GM06990 (cell line): ENCODE data around the gene PLOD2.

Source experiments
- DNase-seq: peaks from one replicate; pipeline ENCODE4 v3.0.0-alpha.2; 2011; ENCODE audit not compliant: insufficient read length; ENCODE audit errors: extremely low read depth
- H3K27me3 ChIP-seq: replicated peaks from 2 replicates; pipeline ENCODE4 v1.6.0; 2011; ENCODE audit warnings: low read length; ENCODE audit not compliant: control insufficient read depth, insufficient read depth
- H3K36me3 ChIP-seq: 2 replicates; pipeline ENCODE4 v1.5.1; 2011; ENCODE audit warnings: low read length; ENCODE audit not compliant: control insufficient read depth, insufficient read depth
- H3K4me3 ChIP-seq: replicated peaks from 2 replicates; pipeline ENCODE4 v1.5.1; 2011; ENCODE audit warnings: low read depth, mild to moderate bottlenecking, control low read depth, low read length
- TF ChIP-seq, protein P1 (sequence below): IDR thresholded peaks from 2 replicates; pipeline ENCODE4 v1.5.1; 2011; ENCODE audit warnings: low read length, control low read depth, mild to moderate bottlenecking, inconsistent platforms; ENCODE audit not compliant: insufficient read depth, poor library complexity, severe bottlenecking

PLOD2 gene

DNA sequence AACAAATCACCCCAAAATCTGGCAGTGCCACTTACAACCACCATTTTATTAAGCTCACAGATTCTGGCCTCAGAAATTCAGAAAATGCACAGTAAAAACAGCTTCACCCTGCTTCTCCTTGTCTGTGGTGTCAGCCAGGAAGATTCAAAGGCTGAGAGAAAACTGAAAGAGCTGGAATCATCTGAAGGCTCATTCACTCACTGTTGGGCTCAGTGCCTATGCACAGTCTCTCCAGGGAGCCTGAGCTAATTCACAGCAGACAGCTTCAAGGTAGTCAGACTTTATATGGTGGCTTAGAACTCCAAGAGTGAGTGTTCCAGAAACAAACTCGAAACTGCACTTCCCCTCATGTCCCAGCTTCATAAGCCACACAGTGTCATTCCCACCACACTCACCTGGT is 16.5 kb upstream of the PLOD2 start:
- H3K36me3 ChIP-seq, result no peaks in the 10 kb centered on the region
- TF ChIP-seq, protein P1, sequence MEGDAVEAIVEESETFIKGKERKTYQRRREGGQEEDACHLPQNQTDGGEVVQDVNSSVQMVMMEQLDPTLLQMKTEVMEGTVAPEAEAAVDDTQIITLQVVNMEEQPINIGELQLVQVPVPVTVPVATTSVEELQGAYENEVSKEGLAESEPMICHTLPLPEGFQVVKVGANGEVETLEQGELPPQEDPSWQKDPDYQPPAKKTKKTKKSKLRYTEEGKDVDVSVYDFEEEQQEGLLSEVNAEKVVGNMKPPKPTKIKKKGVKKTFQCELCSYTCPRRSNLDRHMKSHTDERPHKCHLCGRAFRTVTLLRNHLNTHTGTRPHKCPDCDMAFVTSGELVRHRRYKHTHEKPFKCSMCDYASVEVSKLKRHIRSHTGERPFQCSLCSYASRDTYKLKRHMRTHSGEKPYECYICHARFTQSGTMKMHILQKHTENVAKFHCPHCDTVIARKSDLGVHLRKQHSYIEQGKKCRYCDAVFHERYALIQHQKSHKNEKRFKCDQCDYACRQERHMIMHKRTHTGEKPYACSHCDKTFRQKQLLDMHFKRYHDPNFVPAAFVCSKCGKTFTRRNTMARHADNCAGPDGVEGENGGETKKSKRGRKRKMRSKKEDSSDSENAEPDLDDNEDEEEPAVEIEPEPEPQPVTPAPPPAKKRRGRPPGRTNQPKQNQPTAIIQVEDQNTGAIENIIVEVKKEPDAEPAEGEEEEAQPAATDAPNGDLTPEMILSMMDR, result no peak
- no peak for DNase-seq
- no peak overlapping the region for H3K4me3 ChIP-seq
- no peaks in the 10 kb centered on the region for H3K27me3 ChIP-seq

DNA sequence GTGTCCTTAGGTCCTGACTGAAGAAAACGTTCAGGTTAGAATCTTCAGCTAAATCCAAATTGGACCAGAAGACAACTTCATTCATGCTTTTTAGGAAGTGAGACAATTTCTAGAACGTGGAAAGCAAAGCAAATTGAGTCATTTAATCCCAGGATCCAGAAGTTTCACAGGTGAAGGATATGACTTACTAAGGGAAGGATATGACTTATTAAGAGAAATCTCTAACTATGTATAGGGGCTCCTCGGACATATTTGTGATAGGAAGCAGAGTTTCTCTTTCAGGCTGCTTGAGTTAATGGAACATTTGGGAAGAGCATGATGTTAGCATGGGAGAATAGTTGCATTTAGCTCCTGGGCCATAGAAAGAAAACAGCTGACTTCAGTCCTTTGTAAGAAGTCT is 16.1 kb upstream of the PLOD2 start:
- no peak overlapping the region for H3K4me3 ChIP-seq
- no peaks in the 10 kb centered on the region for H3K27me3 ChIP-seq
- no peak for DNase-seq
- no peaks in the 10 kb centered on the region for H3K36me3 ChIP-seq
- TF ChIP-seq, protein P1, result no peak

DNA sequence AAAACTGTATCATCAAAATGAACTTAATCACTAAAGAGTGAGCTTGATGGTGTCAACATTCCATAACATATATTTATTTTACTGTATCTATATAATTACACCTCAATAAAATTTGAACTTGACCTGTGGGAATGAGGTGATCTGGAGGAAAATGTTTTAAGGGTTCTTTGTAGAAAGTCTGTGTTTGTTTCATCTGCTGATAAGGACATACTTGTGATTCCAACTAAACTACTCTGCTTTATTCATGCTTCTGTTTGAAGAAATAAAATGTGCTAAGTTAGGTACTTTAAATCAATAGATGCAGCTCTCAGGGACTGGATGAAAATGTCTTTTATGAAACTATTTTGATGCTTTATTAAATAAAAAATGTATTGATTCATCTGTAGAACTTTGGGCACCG is 11.6 kb upstream of the PLOD2 start:
- TF ChIP-seq, protein P1, result no peak
- Histone ChIP-seq H3K36me3 (no peaks in the 10 kb centered on the region), H3K27me3 (no peaks in the 10 kb centered on the region), H3K4me3 (no peak overlapping the region)
- no peak for DNase-seq

DNA sequence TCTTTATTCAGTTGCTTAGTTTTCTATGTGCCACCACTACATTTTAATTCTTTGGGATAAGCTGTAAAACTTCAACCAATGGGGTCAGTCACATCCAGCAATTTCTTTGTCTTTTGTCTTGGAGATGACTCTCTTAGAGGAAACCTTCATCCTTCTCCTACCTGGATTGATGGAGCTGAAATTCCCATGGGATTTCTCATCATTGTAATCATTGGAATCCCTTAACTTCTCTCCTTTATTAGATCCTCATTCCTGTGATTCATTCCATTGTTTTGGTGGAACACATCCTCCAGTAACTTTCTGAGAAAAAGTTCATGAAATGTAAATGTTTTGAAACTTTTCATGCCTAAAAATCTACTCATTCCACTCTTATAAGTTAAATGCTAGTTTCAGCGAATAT is 9.6 kb upstream of the PLOD2 start:
- no peak overlapping the region for H3K4me3 ChIP-seq
- no peaks in the 10 kb centered on the region for H3K27me3 ChIP-seq
- DNase-seq, result no peak
- TF ChIP-seq, protein P1, result no peak
- H3K36me3 ChIP-seq, result no peaks in the 10 kb centered on the region

DNA sequence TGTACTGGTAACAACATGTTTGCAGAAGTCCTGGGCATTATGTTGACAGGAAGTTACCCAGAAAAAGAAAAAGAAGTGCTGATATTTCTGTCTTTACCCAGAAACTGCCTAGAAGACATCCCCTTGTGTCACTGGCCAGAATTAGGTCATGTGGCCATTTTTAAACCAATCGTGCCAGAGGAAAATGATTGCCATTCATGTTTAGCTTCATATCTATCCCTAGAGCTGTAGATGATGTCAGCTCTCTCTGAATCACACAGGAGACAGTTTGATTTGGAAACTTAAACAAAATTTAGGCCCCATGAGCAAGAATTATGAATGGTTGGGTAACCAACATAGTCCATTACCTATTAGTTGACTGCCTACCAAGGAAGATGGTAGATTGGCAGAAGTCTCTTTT is 8.9 kb upstream of the PLOD2 start:
- no peak for DNase-seq
- TF ChIP-seq, protein P1, result no peak
- H3K36me3 ChIP-seq, result no peaks in the 10 kb centered on the region
- no peaks in the 10 kb centered on the region for H3K27me3 ChIP-seq
- H3K4me3 ChIP-seq, result no peak overlapping the region

DNA sequence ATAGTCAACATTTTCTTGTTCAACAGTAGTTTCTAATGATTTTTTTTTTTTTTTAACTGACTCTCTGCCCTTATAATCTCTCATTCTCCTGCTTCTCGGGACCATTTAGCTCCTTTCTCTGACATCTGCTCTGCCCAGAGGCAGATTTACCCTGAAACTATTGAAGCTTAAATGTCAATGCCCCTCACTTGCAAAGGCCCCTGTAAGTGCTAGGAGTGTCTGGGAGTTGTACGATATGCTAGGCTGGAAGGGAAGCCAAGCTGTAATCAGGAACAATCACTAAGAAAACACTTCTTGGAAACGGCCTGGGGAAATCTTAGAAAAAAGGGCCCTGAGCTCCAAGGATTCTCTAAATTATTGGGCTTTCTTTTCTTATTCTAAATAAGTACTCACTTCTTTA is 5.8 kb upstream of the PLOD2 start:
- no peak for DNase-seq
- Histone ChIP-seq H3K36me3 (no peaks in the 10 kb centered on the region), H3K4me3 (no peak overlapping the region), H3K27me3 (no peaks in the 10 kb centered on the region)
- TF ChIP-seq, protein P1, result no peak
